K562 (cell line): ENCODE results near the gene YPEL4.

Experiments used
- EP300 ChIP-seq: IDR thresholded peaks from 2 replicates; pipeline ENCODE4 v1.6.1; 2012; ENCODE audit warnings: low read length, improper control_type of control experiment
- SMARCE1 ChIP-seq: fragments of 450-650 bp; IDR thresholded peaks from 2 replicates; pipeline ENCODE4 v1.7.1; 2016; ENCODE audit warnings: mild to moderate bottlenecking
- TF ChIP-seq, protein P1 (sequence below), 3 experiments: IDR thresholded peaks in 2 of 3; conservative IDR thresholded peaks in 1 of 3; 2 replicates each; pipeline ENCODE4 v1.5.1; 2011 to 2012; ENCODE audit warnings: low read length in 3 of 3, mild to moderate bottlenecking in 3 of 3, control low read depth in 2 of 3, improper control_type of control experiment in 1 of 3, inconsistent platforms in 1 of 3, low read depth in 1 of 3, mixed read lengths in 1 of 3, moderate library complexity in 1 of 3; ENCODE audit not compliant: insufficient read depth in 2 of 3
- TF ChIP-seq, protein P2 (sequence below), 3 experiments: fragments of 200-800 bp in 1 of 3; sonication (Bioruptor generic) in 1 of 3; sonication (generic) in 1 of 3; formaldehyde crosslinking in 1 of 3; IDR thresholded peaks; 2 replicates each; pipeline versions ENCODE4 v1.6.1 to v1.8.0; 2016 to 2022; ENCODE audit warnings: mild to moderate bottlenecking in 2 of 3, missing compliant biosample characterization in 2 of 3, missing genetic modification characterization in 2 of 3, missing genetic modification reagents in 1 of 3
- TF ChIP-seq, protein P3 (sequence below), 2 experiments: fragments of 450-650 bp; formaldehyde crosslinking in 1 of 2; IDR thresholded peaks; 2 replicates each; pipeline versions ENCODE4 v1.4.0 to v1.6.1; 2014 to 2020; ENCODE audit warnings: mild to moderate bottlenecking in 2 of 2, borderline replicate concordance in 1 of 2, low read depth in 1 of 2

DNA sequence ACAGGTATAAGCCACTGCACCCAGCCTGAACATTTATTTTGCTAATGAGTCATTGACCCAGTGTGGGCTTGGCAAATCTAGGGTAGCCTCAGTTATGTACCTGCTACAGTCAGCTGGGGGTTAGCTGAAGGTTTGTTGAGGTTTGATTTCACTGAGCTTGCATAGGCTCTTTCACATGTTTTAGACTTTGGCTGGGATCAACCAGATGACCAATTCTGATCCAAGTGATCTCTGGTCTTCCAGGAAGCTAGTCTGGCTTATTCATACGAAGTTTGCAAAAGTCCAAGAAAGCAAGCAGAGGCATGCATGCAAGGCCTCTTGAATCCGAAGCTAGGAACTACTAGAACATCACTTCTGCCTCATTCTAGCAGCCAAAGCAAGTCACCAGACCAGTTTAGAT lies 31.3 kb downstream of the YPEL4 start:
- TF ChIP-seq, protein P1, sequence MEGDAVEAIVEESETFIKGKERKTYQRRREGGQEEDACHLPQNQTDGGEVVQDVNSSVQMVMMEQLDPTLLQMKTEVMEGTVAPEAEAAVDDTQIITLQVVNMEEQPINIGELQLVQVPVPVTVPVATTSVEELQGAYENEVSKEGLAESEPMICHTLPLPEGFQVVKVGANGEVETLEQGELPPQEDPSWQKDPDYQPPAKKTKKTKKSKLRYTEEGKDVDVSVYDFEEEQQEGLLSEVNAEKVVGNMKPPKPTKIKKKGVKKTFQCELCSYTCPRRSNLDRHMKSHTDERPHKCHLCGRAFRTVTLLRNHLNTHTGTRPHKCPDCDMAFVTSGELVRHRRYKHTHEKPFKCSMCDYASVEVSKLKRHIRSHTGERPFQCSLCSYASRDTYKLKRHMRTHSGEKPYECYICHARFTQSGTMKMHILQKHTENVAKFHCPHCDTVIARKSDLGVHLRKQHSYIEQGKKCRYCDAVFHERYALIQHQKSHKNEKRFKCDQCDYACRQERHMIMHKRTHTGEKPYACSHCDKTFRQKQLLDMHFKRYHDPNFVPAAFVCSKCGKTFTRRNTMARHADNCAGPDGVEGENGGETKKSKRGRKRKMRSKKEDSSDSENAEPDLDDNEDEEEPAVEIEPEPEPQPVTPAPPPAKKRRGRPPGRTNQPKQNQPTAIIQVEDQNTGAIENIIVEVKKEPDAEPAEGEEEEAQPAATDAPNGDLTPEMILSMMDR (IDR thresholded peaks at IDR 0.05 in 2 of 3, conservative IDR thresholded peaks at IDR 0.05 in 1 of 3; ENCODE audit: insufficient read depth in 2 of 3, low read depth in 1 of 3, low read length in 3 of 3): no peak
- no peak for TF ChIP-seq EP300
- TF ChIP-seq, protein P2, sequence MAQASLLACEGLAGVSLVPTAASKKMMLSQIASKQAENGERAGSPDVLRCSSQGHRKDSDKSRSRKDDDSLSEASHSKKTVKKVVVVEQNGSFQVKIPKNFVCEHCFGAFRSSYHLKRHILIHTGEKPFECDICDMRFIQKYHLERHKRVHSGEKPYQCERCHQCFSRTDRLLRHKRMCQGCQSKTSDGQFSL (CRISPR knock-in tag; IDR thresholded peaks at IDR 0.05): no peak
- TF ChIP-seq, protein P2 (tag; IDR thresholded peaks at IDR 0.05): no peak
- TF ChIP-seq, protein P3, sequence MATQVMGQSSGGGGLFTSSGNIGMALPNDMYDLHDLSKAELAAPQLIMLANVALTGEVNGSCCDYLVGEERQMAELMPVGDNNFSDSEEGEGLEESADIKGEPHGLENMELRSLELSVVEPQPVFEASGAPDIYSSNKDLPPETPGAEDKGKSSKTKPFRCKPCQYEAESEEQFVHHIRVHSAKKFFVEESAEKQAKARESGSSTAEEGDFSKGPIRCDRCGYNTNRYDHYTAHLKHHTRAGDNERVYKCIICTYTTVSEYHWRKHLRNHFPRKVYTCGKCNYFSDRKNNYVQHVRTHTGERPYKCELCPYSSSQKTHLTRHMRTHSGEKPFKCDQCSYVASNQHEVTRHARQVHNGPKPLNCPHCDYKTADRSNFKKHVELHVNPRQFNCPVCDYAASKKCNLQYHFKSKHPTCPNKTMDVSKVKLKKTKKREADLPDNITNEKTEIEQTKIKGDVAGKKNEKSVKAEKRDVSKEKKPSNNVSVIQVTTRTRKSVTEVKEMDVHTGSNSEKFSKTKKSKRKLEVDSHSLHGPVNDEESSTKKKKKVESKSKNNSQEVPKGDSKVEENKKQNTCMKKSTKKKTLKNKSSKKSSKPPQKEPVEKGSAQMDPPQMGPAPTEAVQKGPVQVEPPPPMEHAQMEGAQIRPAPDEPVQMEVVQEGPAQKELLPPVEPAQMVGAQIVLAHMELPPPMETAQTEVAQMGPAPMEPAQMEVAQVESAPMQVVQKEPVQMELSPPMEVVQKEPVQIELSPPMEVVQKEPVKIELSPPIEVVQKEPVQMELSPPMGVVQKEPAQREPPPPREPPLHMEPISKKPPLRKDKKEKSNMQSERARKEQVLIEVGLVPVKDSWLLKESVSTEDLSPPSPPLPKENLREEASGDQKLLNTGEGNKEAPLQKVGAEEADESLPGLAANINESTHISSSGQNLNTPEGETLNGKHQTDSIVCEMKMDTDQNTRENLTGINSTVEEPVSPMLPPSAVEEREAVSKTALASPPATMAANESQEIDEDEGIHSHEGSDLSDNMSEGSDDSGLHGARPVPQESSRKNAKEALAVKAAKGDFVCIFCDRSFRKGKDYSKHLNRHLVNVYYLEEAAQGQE (IDR thresholded peaks at IDR 0.05; ENCODE audit: borderline replicate concordance): no peak
- TF ChIP-seq, protein P3 (CRISPR knock-in tag; IDR thresholded peaks at IDR 0.05; ENCODE audit: low read depth): no peak
- no peak for TF ChIP-seq SMARCE1
